Measurements from ENCODE around the gene GRB10.
"Not testable (repeated sequence)": the region's sequence is repeated elsewhere in the genome, so short reads cannot be mapped to it uniquely, and the experiment has no call there.

Gene GRB10

DNA sequence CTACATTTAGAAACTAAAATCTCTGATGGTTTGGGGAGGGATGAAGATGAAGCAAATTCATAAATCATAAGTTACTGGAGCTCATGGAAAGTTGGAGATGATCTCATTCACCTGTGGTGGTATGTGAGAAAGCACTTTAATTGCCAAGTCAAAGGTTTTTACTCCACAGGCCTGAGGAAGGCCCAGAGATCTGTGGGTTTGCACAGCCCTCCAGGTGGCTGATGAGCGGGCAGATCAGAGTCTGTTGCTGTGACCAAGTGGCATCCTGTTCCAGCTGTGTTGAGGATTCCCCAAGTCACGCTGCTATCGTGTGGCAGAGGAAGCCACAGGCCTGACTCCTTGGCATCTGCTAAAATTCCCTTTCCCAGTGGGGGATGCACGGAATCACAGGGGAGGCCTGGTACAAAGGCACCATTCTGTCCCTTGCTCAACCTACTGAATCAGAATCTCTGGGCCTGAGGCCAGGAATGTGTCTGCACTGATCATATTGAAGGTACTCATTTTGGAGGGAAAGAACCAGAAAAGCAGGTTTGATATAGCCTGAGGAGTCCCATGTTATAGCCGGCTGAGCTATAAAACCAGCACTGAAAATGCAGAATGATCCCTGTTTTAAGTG, 197.8 kb downstream of the GRB10 start:
- no peak for DNase-seq (ENCODE audit: low read depth in 2 of 2)

DNA sequence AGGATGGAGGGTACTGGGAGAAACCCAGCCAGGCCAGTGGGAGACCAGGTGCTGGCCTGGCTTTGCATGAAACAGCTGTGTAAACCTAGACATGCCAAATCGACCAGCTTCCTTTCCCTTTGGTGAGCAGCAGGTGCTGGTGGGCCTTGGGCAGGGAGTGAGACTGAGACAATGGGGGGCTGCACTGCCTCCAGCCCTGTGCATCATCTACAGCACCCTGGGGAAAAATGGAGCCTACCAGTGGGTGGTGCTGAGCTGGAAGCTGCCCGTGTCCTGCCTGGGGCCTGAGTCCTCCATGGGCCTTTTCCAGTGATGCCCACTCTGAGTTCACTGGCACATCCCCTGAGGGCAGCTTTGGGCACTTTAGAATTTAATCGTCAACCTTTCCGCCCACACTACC, 198.3 kb downstream of the GRB10 start:
- DNase-seq (ENCODE audit: low read depth in 2 of 2) = no peak

DNA sequence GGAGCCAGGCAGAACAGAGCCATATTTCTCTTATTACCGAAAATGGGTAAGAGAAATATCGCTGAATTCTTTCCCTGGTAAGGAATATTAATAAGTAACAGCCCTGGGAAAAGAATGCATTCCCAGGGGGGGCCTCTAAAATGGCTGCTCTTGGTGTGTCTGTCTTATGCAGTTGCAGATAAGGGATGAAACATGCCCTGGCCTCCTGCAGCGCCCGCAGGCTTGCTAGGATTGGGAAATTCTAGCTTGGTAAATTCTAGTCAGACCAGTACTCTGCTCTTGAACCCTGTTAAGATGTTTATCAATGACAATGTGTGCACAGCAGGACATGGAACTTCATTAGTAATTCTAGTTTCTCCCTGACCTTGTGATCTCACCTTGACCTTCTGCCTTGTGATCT, 199.4 kb downstream of the GRB10 start:
- DNase-seq (ENCODE audit: low read depth in 2 of 2) = not testable (repeated sequence)

DNA sequence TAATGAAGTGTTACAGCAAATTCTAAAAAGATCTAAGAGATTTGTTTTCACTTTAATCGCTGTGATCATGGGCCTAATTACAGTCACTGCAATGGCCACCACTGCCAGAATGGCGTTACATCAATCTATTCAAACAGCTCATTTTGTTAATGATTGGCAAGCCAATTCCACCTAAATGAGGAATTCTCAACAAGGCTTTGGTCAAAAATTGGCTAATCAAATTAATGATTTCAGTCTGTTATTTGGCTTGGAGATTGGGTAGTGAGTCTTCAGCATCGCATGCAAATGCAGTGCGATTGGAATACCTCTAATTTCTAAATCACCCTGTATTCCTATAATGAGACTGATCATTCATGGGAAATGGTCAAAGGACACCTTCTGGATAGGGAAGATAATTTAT, 200.4 kb downstream of the GRB10 start:
- not testable (repeated sequence) for DNase-seq (ENCODE audit: low read depth in 2 of 2)

DNA sequence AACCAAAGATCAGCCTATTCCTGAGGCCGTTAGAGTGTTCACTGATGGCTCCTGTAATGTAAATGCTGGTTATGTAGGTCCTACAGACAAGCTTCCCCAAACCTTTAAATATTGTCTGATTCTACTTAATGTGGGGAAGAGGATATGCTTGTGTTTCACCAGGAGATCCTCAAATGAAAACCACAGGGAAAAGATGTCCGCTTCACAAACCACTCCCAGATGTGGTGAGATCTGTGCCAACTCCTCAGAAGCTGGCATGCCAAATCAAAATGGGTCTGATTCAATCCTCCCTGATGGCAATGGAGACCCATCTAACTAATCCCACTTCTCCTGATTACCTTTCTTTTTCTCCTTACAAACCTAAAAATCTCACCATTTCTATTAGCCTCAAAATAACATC, 202.0 kb downstream of the GRB10 start:
- DNase-seq (ENCODE audit: low read depth in 2 of 2) = not testable (repeated sequence)

DNA sequence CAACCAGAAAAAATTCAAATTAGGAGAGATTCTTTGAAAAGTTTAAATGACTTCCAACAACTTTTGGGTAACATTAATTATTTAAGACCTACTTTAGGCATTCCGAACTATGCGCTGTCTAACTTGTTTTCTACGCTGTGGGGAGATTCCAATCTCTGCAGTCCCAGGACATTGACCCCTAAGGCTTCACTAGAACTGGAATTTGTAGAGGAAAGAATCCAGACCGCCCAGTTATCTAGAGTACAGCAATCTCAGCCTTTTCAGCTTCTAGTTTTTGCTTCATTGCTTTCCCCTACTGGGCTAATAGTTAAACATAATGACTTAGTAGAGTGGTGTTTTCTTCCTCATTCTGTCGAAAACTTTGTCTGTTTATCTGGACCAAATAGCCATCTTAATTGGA, 202.6 kb downstream of the GRB10 start:
- no peak for DNase-seq (ENCODE audit: low read depth in 2 of 2)

DNA sequence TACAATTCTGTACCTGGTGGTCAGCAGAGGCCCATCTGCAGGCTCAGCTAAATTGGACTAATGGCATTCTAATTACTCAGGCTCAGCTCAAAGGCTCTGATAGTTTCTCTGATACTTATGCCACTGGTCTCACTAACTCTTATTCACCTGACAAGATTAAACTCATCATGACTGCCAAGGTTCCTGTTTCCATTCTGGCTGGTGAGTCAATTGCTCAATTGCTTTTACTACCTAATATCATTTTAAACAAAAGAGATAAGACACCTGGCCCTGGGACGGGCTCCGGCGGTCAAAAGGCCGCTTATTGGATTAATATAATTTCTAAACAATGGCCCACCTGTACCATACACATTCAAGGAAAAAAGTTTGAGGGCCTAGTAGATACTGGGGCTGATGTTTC, 204.6 kb downstream of the GRB10 start:
- DNase-seq (ENCODE audit: low read depth in 2 of 2) = not testable (repeated sequence)

DNA sequence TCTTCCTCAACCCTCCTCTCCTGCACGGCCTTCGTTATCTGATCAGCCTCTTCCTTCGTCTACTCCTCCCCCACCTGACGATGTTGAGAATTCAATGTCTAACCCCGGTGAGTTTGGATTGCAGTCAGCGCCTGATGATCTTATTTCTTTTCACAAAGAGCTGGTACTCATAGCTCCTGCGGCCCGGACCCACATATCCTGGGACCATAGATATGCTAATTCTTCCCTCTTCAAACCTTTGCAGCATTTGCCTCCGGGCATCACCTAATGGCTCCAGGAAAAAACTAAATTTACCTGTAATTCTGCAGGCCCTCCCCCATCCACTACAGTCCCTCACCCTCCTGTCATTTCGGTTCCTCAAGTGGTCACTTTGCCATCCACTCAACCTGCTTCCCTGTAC, 205.1 kb downstream of the GRB10 start:
- DNase-seq (ENCODE audit: low read depth in 2 of 2) = no peak

DNA sequence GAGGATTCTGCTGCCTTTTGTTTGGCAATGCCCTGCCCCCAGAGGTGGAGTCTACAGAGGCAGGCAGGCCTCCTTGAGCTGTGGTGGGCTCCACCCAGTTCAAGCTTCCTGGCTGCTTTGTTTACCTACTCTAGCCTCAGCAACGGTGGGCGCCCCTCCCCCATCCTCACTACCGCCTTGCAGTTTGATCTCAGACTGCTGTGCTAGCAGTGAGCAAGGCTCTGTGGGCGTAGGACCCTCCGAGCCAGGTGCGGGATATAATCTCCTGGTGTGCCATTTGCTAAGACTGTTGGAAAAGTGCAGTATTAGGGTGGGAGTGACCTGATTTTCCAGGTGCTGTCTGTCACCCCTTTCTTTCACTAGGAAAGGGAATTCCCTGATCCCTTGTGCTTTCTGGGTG, 206.3 kb downstream of the GRB10 start:
- DNase-seq (ENCODE audit: low read depth in 2 of 2) = not testable (repeated sequence)

DNA sequence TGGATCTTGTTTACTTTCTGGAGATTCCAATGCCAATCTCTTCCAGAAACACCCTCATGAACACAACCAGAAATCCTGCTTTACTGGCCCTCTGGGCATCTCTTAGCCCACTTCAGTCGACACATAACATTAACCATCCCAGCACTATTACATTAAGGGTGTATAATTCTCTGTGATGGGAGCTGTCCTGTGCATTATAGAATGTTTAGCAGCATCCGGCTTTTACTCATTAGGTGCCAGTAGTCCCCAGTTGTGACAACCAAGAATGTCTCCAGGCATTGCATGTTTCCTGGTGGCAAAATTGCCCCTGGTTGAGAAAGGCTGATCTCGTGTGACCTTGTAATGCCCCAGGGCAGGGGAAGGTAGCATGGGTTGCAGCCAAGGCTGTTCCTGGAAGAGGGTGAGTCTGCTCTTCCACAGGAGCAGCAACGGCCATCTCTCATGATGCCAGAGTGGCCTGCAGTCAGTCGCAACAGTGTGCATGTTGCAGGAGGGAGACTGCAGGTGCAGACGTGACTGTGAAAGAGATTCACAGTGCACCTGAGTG, 214.9 kb downstream of the GRB10 start:
- DNase-seq (ENCODE audit: low read depth in 2 of 2) = no peak

DNA sequence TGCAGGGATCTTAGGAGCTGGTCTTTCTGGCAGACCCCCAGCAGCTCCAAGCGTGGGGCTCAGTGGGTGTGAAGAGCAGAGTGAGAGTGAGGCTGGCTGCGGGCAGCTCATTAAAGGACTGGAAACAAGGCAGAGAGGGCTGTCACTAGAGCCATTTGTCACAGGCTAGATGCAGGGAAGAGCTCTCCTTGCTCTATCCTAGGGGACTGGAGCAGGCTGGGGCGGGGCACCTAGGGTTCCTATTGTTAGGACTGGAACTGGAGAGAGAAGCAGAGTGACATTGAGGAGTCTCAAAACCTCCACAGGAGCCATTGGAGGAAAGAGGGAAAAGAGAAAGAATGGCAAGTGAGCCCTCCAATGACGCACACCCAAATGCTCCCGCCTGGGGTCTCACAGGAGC, 216.7 kb downstream of the GRB10 start:
- no peak for DNase-seq (ENCODE audit: low read depth in 2 of 2)

DNA sequence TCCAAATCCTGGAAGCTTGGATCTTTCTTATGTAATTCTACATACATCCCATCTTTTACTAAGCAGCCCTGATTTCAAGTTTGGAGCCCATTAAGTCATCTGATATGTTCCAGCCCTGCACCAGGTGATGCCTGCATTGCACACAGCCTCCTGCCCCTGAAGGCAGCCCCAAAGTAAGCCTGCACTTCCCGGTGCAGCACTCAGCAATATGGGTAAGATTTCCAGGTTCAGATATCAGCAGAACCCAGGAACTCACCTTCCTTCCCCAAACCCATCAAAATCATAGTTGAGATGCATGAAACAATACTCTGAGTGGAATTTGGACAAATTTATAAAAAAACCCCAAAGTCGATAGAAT, 217.2 kb downstream of the GRB10 start:
- DNase-seq (ENCODE audit: low read depth in 2 of 2) = no peak

DNA sequence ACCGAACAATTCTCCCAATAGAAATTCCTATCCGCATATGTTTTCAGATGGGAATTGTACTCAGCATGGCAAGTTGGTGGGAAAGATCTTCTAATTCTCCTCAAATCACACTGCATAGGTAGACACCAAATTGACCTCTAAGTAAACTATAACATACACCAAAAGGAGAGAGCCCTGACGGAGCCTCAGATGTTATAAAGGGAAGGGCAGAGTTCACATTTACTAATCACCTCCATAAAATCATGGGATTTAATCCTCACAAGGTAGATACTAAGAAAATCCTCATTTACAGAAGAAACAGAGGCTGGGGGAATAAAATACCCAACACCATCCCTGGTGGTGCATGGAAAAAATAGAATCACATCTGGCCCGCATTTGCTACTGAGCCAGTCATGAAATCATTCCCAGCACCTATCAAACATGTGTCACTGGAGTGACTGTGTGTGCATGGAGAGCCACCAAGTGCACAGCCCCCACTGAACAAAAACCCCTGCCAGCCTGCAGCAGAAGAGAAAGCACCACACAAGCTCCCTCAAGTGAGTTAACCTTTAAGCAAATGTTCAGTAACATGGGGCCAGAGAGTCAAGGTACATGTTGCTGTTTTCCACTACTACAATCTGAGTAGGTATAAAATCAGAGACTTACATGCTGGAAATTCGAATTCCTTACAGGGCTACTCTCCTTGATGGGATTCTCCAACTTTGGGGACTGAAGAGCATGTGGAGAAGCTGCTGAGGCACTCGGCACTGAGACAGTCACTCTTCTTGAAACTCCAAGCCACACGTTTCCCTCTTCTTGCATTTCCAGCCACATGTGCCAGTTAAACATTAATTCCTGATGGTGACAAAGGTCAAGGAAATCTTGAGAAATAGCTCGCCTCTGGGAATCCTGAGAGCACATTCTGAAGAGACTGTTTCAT, 217.8 kb downstream of the GRB10 start, which contains the start of gene DDC:
Gene DDC (minus strand): TSS at position 766 of the 919 bp plus-strand sequence. CDS start 21,320 bp downstream, outside the sequence.
- no peak for DNase-seq (ENCODE audit: low read depth in 2 of 2)

DNA sequence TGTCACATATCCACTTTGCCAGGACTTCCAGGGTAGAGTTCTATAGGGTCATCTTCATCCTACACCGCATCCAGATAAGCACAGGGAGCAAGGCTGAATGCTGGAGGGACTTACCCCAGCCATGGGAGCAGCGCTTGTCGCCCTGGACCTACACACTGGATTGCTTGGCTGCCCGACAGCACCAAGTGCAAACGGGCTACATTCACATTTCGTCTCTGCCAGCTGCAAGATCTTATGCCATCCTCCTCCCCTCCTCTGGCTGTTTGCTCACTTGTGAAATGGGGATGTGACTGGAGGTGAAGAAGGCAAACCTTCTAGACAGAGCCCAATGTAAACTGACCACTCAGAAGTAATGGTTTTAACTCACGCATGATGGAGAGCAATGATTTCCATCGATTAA, 218.5 kb downstream of the GRB10 start:
- DNase-seq (ENCODE audit: low read depth in 2 of 2) = no peak

DNA sequence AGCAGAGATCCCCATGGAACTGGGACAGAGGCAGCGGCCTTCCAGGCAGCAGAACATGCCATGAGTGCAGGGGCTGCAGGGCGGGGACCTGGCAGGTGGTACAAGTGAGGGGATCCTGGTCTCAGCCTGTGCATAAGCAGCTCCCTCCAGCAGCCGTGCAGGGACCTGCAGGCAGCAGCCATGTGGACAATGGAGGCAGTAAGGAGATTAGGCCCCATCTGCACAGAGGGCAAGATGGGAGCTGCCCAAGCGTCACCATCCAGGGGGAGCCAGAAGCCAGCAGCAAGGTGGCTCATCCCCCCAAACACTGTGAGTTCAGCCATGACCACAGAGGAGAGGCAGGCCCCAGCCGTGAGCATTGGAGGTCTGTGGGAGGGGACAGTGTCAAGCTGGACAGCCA, 220.6 kb downstream of the GRB10 start:
- DNase-seq (ENCODE audit: low read depth in 2 of 2) = no peak

DNA sequence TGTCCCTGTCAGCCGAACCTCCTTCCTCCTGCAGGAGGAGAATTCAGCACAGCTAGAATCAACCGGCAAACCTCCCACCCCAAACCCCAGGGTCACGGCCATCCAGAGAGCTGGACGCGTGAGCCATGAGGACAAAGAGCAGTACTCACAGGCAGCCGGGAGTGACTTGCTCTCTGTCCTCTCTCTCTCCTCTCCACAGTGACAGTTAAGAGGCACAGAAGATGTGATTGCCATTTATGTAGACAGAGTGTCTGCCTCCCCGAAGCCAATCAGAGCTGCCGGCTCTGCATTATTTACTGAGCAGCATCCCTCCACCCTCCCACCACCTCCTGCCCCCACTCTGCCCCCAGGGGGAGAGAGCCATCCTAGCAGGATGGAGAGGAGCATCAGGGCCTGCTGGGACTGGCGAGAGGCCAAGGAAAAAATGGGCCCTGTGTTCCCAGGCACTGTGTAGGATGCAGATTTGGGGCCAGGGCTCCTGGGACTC, 221.8 kb downstream of the GRB10 start:
- no peak for DNase-seq (ENCODE audit: low read depth in 2 of 2)

DNA sequence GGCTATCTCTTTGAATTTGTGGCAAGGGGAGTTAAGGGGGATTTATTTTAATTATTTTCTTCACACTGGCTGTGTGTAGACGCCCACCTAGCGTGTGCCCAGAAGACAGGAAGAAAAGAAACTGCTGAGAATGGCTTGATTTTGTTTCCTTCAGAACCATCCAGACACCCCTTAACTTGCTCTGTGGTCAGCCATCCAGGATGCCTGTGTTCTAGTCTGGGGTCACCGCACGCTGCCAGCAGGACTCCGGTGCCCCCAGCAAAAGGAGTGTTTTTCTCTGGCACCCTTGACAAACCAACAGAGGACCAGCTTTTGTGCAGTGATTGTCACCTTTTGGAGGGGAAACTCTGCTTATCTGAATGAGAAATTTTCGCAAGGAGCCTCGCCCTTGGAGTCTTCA, 222.8 kb downstream of the GRB10 start:
- DNase-seq (ENCODE audit: low read depth in 2 of 2) = no peak

DNA sequence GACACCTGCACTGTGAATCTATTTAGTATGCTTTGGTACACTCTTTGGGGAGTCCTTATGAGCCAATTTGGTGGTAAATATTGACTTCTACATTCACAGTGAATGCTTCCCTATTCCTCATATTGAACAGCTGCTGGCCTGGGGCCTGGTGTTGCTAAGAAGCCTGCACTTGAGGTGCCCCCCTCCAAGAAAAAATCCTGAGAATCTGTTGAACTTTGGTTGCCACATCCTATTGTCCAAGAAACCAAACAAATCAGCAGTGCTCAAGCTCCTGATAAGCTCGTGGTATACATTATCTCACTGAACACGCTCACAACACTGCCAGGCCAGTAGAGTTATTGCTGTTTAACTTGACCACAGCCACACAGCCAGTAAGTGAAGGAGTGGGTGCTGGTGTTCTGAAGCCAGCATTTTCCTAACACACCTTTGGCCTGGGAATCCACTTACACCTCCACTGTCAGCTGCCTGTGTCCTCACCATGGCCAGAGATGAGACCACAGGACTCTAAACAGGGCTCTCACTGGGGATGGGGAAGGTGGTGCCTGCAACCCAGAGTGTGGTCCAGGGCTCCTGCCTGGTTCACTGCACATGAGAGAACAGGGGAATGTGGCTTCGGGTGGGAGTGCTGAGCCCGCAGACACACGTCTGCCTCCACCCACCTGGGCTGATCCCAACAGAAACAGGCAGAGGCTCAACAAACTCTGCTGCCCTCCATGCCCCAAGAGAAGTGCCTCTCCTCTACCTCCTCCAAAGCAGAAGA, 224.2 kb downstream of the GRB10 start:
- DNase-seq (ENCODE audit: low read depth in 2 of 2) = no peak

DNA sequence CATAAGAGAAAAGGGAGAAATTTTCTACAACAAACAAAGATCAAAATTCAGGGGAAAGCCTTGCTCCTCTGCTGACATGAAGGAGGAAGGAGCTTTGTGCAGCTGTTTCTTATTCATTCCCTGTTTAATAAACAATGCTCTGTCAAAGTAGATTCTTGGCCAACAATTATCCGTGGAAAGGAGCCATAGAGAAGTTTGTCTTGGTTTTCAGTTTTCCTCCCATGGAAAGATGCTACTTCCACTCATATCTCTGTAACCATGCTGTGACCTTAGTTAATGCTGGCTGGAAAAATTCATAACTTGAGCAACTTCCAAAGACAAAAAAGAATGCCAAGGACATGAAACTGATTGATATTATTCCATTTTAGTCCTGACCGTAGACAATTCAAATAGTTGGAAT, 225.6 kb downstream of the GRB10 start:
- DNase-seq (ENCODE audit: low read depth in 2 of 2) = no peak

DNA sequence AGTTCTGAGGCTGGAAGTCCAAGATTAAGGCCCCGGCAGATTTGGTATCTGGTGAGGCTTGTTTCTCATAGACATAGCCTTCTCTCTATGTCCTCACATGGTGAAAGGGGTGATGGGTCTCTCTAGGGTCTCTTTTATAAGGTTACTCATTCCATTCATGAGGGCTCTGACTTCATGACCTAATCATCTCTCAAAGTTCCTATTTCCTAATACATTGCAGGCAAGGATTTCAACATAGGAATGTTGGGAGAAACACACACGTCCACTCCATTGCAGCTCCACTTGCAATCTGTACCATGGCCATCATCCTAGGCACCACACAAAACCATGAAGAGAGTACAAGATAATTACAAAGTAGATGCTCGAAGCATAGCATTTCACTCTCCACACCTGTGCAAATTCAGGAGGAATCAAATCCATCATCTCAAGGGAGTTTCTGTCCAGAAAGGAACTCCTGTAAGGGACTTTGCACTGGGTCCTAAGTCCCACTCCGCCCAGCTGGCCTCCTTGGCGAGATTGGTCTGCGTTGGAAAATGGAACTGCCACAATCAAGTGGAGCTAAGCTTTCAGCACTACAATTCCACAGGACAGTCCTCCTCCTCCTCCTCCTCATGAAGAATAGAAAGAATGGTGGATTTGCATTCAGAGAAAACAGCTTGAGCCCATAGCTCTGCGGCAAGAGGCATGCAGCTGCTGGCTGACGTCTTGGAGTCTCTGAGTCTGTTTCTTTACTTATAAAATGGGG, 226.3 kb downstream of the GRB10 start:
- no peak for DNase-seq (ENCODE audit: low read depth in 2 of 2)

DNA sequence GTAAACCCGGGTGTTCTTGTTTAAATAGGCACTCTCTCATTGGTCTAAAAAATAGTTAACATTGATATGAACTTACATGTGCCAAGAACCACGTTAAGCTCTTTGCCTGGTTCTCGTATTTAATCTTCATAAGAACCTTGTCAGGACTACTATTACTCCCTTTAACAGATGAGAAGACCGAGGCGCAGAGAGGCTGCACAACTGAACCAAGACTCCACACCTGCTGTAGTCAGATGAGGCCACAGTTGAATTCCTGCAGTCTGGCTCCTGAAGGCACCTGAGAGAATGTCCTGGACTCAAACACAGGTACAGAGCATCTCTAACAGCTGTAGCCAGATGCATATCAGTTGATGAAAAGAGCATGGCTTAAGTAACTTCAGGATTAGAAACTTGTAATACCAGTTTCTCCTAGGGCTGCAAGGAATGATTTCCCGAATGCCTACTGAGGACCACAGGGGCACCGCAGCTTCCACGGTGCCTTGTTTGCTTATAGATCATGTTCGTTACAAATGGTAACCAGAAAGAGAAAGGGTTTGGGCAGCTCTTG, 227.0 kb downstream of the GRB10 start:
- DNase-seq (ENCODE audit: low read depth in 2 of 2) = no peak
